Thyroid gland (tissue), 4 donors: ENCODE measurements around the gene CAPN5. TPM values are rescaled to one million over a fixed set of nuclear protein-coding genes. Genes with fewer than 3 reads are reported as not detected.

Source experiments
- DNase-seq, 2 donors: peaks; one replicate each; pipeline ENCODE4 v3.0.0-alpha.2; 2019
- H3K27ac ChIP-seq, 3 donors: fragments of 200-600 bp; sonication (generic); 1 replicate in 2 of 3; 2 replicates in 1 of 3; pipeline ENCODE4 v1.5.1; 2016 to 2019; ENCODE audit warnings: mild to moderate bottlenecking in 1 of 3, moderate library complexity in 1 of 3
- H3K27me3 ChIP-seq: fragments of 200-600 bp; sonication (generic); one replicate; pipeline ENCODE4 v1.5.1; 2019
- H3K36me3 ChIP-seq, 2 donors: fragments of 200-600 bp; sonication (generic); one replicate each; pipeline ENCODE4 v1.5.1; 2016 to 2019
- H3K4me1 ChIP-seq, 2 donors: fragments of 200-600 bp; sonication (generic); one replicate each; pipeline ENCODE4 v1.5.1; 2017 to 2019
- H3K4me3 ChIP-seq, 3 donors: fragments of 200-600 bp; sonication (generic); replicated peaks in 1 of 3; 1 replicate in 2 of 3; 2 replicates in 1 of 3; pipeline ENCODE4 v1.5.1; 2016; ENCODE audit warnings: mild to moderate bottlenecking in 1 of 3
- H3K9me3 ChIP-seq: fragments of 200-600 bp; sonication (generic); one replicate; pipeline ENCODE4 v1.5.1; 2017
- POLR2A ChIP-seq, 2 donors: fragments of 450-650 bp; IDR thresholded peaks; one replicate each; pipeline ENCODE4 v1.6.1; 2017; ENCODE audit warnings: antibody characterized with exemption in 2 of 2, mild to moderate bottlenecking in 2 of 2, moderate library complexity in 1 of 2
- WGBS, 2 donors: methylation state at CpG; one replicate each; pipeline ENCODE4 v1.1.5; 2017; 5-methylcytosine and 5-hydroxymethylcytosine counted together
- intact Hi-C: fragments of 100-400 bp; cut with DNase I; formaldehyde crosslinking; loops from one replicate; pipeline ENCODE4 v1.15.1; 2023
- total RNA-seq, 4 donors: library from RNA; depleted of rRNA; stranded (reverse); fragments of >200 nt; gene quantifications; one replicate each; pipeline ENCODE4 v1.2.3, GENCODE V29; 2016
- TF ChIP-seq, protein P1 (sequence below), 6 experiments: fragments of 200-600 bp in 3 of 6; fragments of 450-650 bp in 3 of 6; sonication (generic) in 3 of 6; IDR thresholded peaks; one replicate each; pipeline ENCODE4 v1.5.1; 2016 to 2019; ENCODE audit warnings: antibody characterized with exemption in 6 of 6, mild to moderate bottlenecking in 2 of 6, inconsistent platforms in 1 of 6, moderate library complexity in 1 of 6

CAPN5 gene
- total RNA-seq, 4 donors from 2014 or later: 3.0 to 5.6 (median 4.1) TPM

DNA sequence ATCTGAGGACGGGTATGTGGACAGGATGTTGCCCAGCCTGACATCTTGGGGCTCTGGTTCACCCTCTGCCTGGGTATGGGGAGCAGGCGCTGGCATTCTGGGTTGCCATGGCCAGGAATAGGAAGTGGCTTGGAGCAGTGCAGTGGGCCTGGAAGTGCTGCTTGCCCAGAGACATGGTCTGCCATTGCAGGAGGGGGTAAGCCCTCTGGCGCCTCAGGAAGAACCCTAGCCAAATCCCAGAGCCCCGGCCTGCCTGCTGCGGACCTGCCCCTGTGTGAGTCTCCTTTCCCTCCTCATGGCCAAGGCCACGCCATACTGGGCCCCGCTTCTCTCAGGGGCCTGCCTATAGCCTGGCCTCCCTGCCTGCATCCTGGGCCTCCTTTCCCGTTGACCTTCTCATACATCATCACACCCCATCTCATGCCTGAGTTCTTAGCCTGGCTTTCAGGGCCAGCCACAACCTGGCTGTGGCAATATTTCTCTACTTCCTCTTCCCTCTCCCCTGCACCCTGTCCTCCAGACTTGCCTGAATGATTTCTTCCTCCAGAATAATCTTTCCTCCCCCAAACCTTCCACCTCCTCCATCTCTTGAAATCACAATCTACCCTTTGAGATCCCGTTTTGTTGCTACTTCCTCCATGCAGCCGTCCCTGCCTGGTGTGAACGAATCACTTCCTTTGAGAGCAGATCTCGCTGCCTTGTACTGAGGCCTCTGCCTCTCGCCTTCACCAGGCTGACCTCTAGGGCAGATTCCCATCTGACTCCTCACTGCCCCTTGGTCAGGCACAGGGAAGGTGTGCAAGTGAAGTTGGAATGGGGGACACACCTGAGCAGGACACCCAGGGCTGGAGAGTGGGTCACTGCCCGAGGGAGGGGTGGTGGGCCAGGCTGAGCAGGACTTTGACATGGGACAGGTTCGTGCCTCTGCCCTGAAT is 5.2 kb downstream of the CAPN5 start:
- H3K27me3 ChIP-seq: no peaks in the 10 kb centered on the region
- WGBS, 2 donors: 78 to 88% methylated on average over 13 to 15 of the region's 15 CpGs
- peak overlapping the region in 2 of 3 donors; percentile 56 to 67 for H3K27ac ChIP-seq
- no peak for TF ChIP-seq POLR2A (IDR thresholded peaks at IDR 0.05)
- TF ChIP-seq, protein P1, sequence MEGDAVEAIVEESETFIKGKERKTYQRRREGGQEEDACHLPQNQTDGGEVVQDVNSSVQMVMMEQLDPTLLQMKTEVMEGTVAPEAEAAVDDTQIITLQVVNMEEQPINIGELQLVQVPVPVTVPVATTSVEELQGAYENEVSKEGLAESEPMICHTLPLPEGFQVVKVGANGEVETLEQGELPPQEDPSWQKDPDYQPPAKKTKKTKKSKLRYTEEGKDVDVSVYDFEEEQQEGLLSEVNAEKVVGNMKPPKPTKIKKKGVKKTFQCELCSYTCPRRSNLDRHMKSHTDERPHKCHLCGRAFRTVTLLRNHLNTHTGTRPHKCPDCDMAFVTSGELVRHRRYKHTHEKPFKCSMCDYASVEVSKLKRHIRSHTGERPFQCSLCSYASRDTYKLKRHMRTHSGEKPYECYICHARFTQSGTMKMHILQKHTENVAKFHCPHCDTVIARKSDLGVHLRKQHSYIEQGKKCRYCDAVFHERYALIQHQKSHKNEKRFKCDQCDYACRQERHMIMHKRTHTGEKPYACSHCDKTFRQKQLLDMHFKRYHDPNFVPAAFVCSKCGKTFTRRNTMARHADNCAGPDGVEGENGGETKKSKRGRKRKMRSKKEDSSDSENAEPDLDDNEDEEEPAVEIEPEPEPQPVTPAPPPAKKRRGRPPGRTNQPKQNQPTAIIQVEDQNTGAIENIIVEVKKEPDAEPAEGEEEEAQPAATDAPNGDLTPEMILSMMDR (IDR thresholded peaks at IDR 0.05): no peak
- no peaks in the 10 kb centered on the region for H3K9me3 ChIP-seq
- no peak overlapping the region for H3K4me3 ChIP-seq
- peaks cover 0 to 40% of the 10 kb centered on the region in 2 donors for H3K4me1 ChIP-seq
- intact Hi-C loops: no loop called here
- H3K36me3 ChIP-seq: no peaks in the 10 kb centered on the region
- no peak for DNase-seq

DNA sequence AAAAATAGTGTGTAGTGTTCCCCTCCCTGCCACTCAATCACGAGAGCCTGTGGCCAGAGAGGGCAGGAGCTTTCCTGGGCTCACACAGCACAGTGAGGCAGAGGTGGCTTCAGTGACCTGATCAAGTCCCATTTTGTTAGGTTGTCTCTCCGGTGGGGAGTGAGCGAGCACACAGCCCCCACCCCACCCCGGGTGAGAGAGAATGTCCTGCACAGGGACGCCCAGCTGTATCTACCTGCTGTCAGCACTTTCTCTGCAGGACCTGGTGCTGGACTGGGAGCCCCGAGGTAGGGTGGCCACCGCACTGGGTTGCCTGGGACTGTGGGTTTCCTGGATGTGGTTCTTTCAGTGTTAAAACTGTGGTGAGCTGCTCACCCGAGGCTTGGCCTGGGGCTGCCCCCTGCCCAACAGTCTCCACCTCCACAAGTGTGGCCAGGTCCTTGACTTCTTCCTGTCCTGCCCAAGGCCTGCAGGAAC is 6.1 kb downstream of the CAPN5 start:
- 70 to 73% methylated on average over 4 to 7 of the region's 8 CpGs for WGBS, 2 donors
- TF ChIP-seq POLR2A (IDR thresholded peaks at IDR 0.05): no peak
- TF ChIP-seq, protein P1 (IDR thresholded peaks at IDR 0.05): no peak
- no peaks in the 10 kb centered on the region for H3K27me3 ChIP-seq
- peaks cover 0 to 32% of the 10 kb centered on the region in 2 donors for H3K4me1 ChIP-seq
- H3K27ac ChIP-seq: peak overlapping the region; percentile 19 to 67 (median 56)
- DNase-seq: no peak
- H3K4me3 ChIP-seq: no peak overlapping the region
- intact Hi-C loops: no loop called here
- no peaks in the 10 kb centered on the region for H3K36me3 ChIP-seq
- no peaks in the 10 kb centered on the region for H3K9me3 ChIP-seq

DNA sequence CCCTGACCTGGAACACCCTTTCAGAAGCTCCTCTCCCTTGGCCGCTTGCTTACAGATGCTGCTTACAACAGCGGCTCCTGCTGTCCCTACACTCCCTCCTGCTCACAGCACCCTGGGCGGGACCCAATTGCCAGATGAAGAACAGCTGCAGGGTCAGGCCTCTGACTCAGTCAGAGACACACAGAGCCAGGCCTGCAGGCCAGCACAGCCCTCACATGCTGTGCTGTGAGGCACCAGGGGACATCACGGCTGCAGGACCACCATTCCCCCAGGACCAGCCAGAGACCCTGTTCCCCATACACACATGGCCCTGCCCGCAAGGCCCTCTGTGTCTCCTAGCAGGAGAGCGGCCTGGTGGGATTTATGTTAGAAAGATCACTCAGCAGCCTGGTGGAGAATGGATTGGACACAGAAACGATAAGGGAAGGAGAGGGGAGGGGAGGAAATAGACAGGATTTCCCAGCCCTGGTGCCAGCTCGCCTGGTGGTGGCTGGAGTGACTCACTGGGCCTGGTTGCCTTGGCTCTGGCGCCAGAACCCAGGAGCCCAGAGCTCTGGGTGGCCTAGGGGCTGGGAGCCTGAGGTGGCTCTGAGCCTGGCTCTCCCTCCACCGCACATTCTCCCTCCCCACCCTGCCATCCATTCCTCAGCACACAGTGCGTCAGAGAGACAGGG is 6.7 kb downstream of the CAPN5 start:
- H3K9me3 ChIP-seq: no peaks in the 10 kb centered on the region
- 65 to 68% methylated on average over 9 to 11 of the region's 11 CpGs for WGBS, 2 donors
- TF ChIP-seq, protein P1 (IDR thresholded peaks at IDR 0.05): no peak
- peak in 1 of 2 donors; percentile 13 for TF ChIP-seq POLR2A (IDR thresholded peaks at IDR 0.05)
- no peaks in the 10 kb centered on the region for H3K36me3 ChIP-seq
- H3K27me3 ChIP-seq: no peaks in the 10 kb centered on the region
- intact Hi-C loops: no loop called here
- H3K27ac ChIP-seq: peak overlapping the region in 2 of 3 donors; percentile 56 to 67
- DNase-seq: peak; percentile 32 to 35
- H3K4me3 ChIP-seq: no peak overlapping the region
- peaks cover 0 to 32% of the 10 kb centered on the region in 2 donors for H3K4me1 ChIP-seq

DNA sequence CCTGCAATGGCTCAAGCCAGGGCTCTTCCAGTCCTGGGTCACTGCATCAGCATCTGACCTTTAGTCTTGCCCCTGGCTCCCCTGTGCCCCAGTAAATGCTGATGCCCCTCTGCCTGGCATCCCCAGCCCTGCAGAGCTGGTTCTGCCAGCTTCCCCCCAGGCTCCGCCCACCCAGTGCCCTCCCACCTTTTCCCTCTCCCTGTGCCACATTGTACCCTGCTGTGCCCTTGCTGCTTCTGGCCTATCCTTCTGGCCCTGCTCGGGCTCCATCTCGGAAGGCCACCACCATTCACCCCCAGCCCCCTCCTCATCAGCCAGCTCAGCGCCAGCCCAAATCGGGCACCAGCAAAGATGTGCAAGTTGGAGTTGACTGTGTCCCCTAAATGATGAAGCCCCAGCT is 7.4 kb downstream of the CAPN5 start:
- TF ChIP-seq, protein P1 (IDR thresholded peaks at IDR 0.05): no peak
- no peak for TF ChIP-seq POLR2A (IDR thresholded peaks at IDR 0.05)
- intact Hi-C loops: no loop called here
- no peaks in the 10 kb centered on the region for H3K27me3 ChIP-seq
- peaks cover 0 to 32% of the 10 kb centered on the region in 2 donors for H3K4me1 ChIP-seq
- H3K9me3 ChIP-seq: no peaks in the 10 kb centered on the region
- 83 to 88% methylated on average over 5 of the region's 5 CpGs for WGBS, 2 donors
- H3K27ac ChIP-seq: peak overlapping the region in 2 of 3 donors; percentile 56 to 67
- no peak for DNase-seq
- H3K4me3 ChIP-seq: no peak overlapping the region
- no peaks in the 10 kb centered on the region for H3K36me3 ChIP-seq
